Adrenal gland (tissue), 5 donors: Measurements from ENCODE around the gene ATRN.

ENCODE experiments used
- POLR2A ChIP-seq, 2 donors: fragments of 450-650 bp; IDR thresholded peaks; one replicate each; pipeline ENCODE4 v1.6.1; 2017; ENCODE audit warnings: antibody characterized with exemption in 2 of 2, mild to moderate bottlenecking in 2 of 2, moderate library complexity in 1 of 2
- TF ChIP-seq, protein P1 (sequence below), 6 experiments: fragments of 450-650 bp in 4 of 6; fragments of 200-600 bp in 2 of 6; sonication (generic) in 1 of 6; IDR thresholded peaks; 1 replicate in 5 of 6; 2 replicates in 1 of 6; pipeline versions ENCODE4 v1.5.1 to v1.8.0; 2016 to 2021; ENCODE audit warnings: antibody characterized with exemption in 6 of 6, mild to moderate bottlenecking in 2 of 6, moderate library complexity in 1 of 6
- donor health status: DM: no; HTN: no; CAD: no.

- TF ChIP-seq, protein P1, sequence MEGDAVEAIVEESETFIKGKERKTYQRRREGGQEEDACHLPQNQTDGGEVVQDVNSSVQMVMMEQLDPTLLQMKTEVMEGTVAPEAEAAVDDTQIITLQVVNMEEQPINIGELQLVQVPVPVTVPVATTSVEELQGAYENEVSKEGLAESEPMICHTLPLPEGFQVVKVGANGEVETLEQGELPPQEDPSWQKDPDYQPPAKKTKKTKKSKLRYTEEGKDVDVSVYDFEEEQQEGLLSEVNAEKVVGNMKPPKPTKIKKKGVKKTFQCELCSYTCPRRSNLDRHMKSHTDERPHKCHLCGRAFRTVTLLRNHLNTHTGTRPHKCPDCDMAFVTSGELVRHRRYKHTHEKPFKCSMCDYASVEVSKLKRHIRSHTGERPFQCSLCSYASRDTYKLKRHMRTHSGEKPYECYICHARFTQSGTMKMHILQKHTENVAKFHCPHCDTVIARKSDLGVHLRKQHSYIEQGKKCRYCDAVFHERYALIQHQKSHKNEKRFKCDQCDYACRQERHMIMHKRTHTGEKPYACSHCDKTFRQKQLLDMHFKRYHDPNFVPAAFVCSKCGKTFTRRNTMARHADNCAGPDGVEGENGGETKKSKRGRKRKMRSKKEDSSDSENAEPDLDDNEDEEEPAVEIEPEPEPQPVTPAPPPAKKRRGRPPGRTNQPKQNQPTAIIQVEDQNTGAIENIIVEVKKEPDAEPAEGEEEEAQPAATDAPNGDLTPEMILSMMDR (IDR thresholded peaks at IDR 0.05) = no peak
- no peak for TF ChIP-seq POLR2A (IDR thresholded peaks at IDR 0.05)
These were observed 228.2 kb downstream of the ATRN start for GRCh38 chr20:3699037-3699436.
